Stimulated activated CD4-positive, alpha-beta T cell treated with anti-CD3 and anti-CD28 coated beads, Interleukin-15, amount 100 ng/mL, for 1 hour (primary cell): ENCODE data around the gene GJC1.
"Not testable (repeated sequence)": the region's sequence is repeated elsewhere in the genome, so short reads cannot be mapped to it uniquely, and the experiment has no call there.

ENCODE experiments used
- DNase-seq, 2 donors: peaks; one replicate each; pipeline ENCODE4 v3.0.0-alpha.2; 2020; ENCODE audit warnings: low read depth in 1 of 2, low spot score in 1 of 2

The GJC1 gene

GRCh38 chr17:44846206-44846605 lies 16.1 kb upstream of the GJC1 start:
- DNase-seq, result no peak

- DNase-seq, result no peak
These were observed 14.3 kb upstream of the GJC1 start for GRCh38 chr17:44844390-44844830.

- DNase-seq, result no peak
These were observed 12.7 kb upstream of the GJC1 start for GRCh38 chr17:44842748-44843147.

- DNase-seq, result no peak
These were observed 10.8 kb upstream of the GJC1 start for GRCh38 chr17:44840936-44841335.

- DNase-seq, result no peak
These were observed 10.2 kb upstream of the GJC1 start for GRCh38 chr17:44840274-44840673.

GRCh38 chr17:44837196-44837595 lies 7.1 kb upstream of the GJC1 start:
- DNase-seq, result no peak

GRCh38 chr17:44832805-44833204 lies 2.7 kb upstream of the GJC1 start:
- no peak for DNase-seq

GRCh38 chr17:44831371-44831770 lies 1.3 kb upstream of the GJC1 start:
- no peak for DNase-seq

- DNase-seq, result no peak
These were observed 537 bp upstream of the GJC1 start for GRCh38 chr17:44830359-44831288.

GRCh38 chr17:44828919-44829522 lies 1.1 kb downstream of the GJC1 start:
- DNase-seq, result no peak

- DNase-seq, result no peak
These were observed 2.2 kb downstream of the GJC1 start for GRCh38 chr17:44827863-44828262.

- DNase-seq, result no peak
These were observed 3.8 kb downstream of the GJC1 start for GRCh38 chr17:44826123-44826790.

- not testable (repeated sequence) for DNase-seq
These were observed 4.9 kb downstream of the GJC1 start for GRCh38 chr17:44825236-44825635.

GRCh38 chr17:44820631-44821212 lies 9.4 kb downstream of the GJC1 start:
- DNase-seq, result no peak

GRCh38 chr17:44818508-44818907 lies 11.6 kb downstream of the GJC1 start:
- not testable (repeated sequence) for DNase-seq

- DNase-seq, result no peak
These were observed 17.8 kb downstream of the GJC1 start for GRCh38 chr17:44812263-44812662.

GRCh38 chr17:44808656-44809388 lies 21.3 kb downstream of the GJC1 start:
- not testable (repeated sequence) for DNase-seq

GRCh38 chr17:44808156-44808555 lies 21.9 kb downstream of the GJC1 start:
- no peak for DNase-seq

GRCh38 chr17:44807817-44808155 lies 22.3 kb downstream of the GJC1 start:
- DNase-seq, result no peak

GRCh38 chr17:44807093-44807816 lies 22.8 kb downstream of the GJC1 start:
- DNase-seq, result no peak
